GM19324 (cell line): Measurements from ENCODE around the gene ALDH1A2.
"Not testable (repeated sequence)": the region's sequence is repeated elsewhere in the genome, so short reads cannot be mapped to it uniquely, and the experiment has no call there.

ENCODE experiments used
- ATAC-seq: cut with Tn5 transposase; IDR thresholded peaks from one replicate; pipeline ENCODE4 v1.9.1; 2021; ENCODE audit warnings: mild to moderate bottlenecking, moderate library complexity; ENCODE audit not compliant: unreplicated experiment, low FRiP score

Gene ALDH1A2

GRCh38 chr15:58065445-58066041, at the start of gene ALDH1A2:
ALDH1A2 (minus strand) TSS chr15:58065711; CDS start chr15:58065650, 61 bp downstream.
- no peak for ATAC-seq

GRCh38 chr15:58114812-58115211, 49.3 kb upstream of the ALDH1A2 start:
- no peak for ATAC-seq

GRCh38 chr15:58114388-58114787, 48.9 kb upstream of the ALDH1A2 start:
- no peak for ATAC-seq

- ATAC-seq = not testable (repeated sequence)
These were observed 47.8 kb upstream of the ALDH1A2 start for GRCh38 chr15:58113358-58113757.

- no peak for ATAC-seq
These were observed 46.2 kb upstream of the ALDH1A2 start for GRCh38 chr15:58111718-58112104.

GRCh38 chr15:58110999-58111717, 45.6 kb upstream of the ALDH1A2 start:
- ATAC-seq = no peak

GRCh38 chr15:58109419-58109818, 43.9 kb upstream of the ALDH1A2 start:
- no peak for ATAC-seq

- ATAC-seq = no peak
These were observed 42.6 kb upstream of the ALDH1A2 start for GRCh38 chr15:58108117-58108516.

- ATAC-seq = no peak
These were observed 38.0 kb upstream of the ALDH1A2 start for GRCh38 chr15:58103482-58103881.

- ATAC-seq = no peak
These were observed 31.1 kb upstream of the ALDH1A2 start for GRCh38 chr15:58096529-58097084.

- ATAC-seq = no peak
These were observed 29.9 kb upstream of the ALDH1A2 start for GRCh38 chr15:58095415-58095814.

- ATAC-seq = no peak
These were observed 22.4 kb upstream of the ALDH1A2 start for GRCh38 chr15:58087871-58088270.

GRCh38 chr15:58086491-58086890, 21.0 kb upstream of the ALDH1A2 start:
- ATAC-seq = no peak

GRCh38 chr15:58083526-58083925, 18.0 kb upstream of the ALDH1A2 start:
- no peak for ATAC-seq

GRCh38 chr15:58081891-58082290, 16.4 kb upstream of the ALDH1A2 start:
- no peak for ATAC-seq

GRCh38 chr15:58081456-58081855, 15.9 kb upstream of the ALDH1A2 start:
- no peak for ATAC-seq

- ATAC-seq = not testable (repeated sequence)
These were observed 15.4 kb upstream of the ALDH1A2 start for GRCh38 chr15:58080959-58081358.

- ATAC-seq = no peak
These were observed 14.9 kb upstream of the ALDH1A2 start for GRCh38 chr15:58080398-58080797.

- ATAC-seq = no peak
These were observed 13.1 kb upstream of the ALDH1A2 start for GRCh38 chr15:58078591-58078990.

GRCh38 chr15:58077427-58077826, 11.9 kb upstream of the ALDH1A2 start:
- ATAC-seq = no peak

- ATAC-seq = no peak
These were observed 8.9 kb upstream of the ALDH1A2 start for GRCh38 chr15:58074452-58074851.
